ENCODE results near the gene LLGL2. TPM values are rescaled to one million over a fixed set of nuclear protein-coding genes. Genes with fewer than 3 reads are reported as not detected.

The LLGL2 gene
- polyA plus RNA-seq, 1 donor, result 149 TPM

DNA sequence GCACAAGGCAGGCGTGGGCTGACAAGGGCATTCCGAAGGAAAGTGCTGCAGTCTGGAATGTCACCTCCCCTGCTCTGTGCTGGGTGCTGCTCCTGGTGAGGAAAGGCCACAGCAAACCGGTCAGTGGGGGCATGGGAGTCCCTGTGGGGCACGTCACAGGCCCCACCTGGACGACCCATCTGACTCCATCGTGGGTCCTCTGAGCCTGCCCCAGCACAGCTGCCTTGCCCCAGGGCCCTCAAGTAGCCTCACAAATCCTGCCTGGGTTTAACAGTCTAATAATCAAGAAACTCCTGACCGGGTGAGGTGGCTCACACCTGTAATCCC is 59.3 kb downstream of the LLGL2 start:
- Histone ChIP-seq H3K36me3 (ENCODE audit: control insufficient read depth, insufficient read depth, low read length) (no peaks in the 10 kb centered on the region), H3K4me3 (ENCODE audit: low read length) (no peak overlapping the region), H3K27me3 (ENCODE audit: control insufficient read depth, insufficient read depth, low read length) (no peaks in the 10 kb centered on the region), H3K9me3 (ENCODE audit: control insufficient read depth, low read depth, low read length) (peaks cover 9% of the 10 kb centered on the region), H3K27ac (ENCODE audit: low read length) (no peak overlapping the region), H3K4me1 (ENCODE audit: control insufficient read depth, insufficient read depth, low read length) (peaks cover 12% of the 10 kb centered on the region)
- no CpG with 5 or more reads among the region's 7 CpGs for WGBS (ENCODE audit: insufficient coverage, low lambda C conversion rate)
- no peak for DNase-seq

GRCh38 chr17:75587675-75588595 is 62.4 kb downstream of the LLGL2 start, which contains the start of gene MYO15B:
Gene MYO15B (plus strand): TSS chr17:75587800. CDS start chr17:75588058, 258 bp downstream.
- peaks cover 14% of the 10 kb centered on the region for H3K4me1 ChIP-seq (ENCODE audit: control insufficient read depth, insufficient read depth, low read length)
- peak within 1 kb of the TSS; percentile 65 for H3K4me3 ChIP-seq (ENCODE audit: low read length)
- peak within 1 kb of the TSS; percentile 81 for H3K27ac ChIP-seq (ENCODE audit: low read length)
- no CpG with 5 or more reads among the region's 82 CpGs for WGBS (ENCODE audit: insufficient coverage, low lambda C conversion rate)
- H3K9me3 ChIP-seq (ENCODE audit: control insufficient read depth, low read depth, low read length), result peaks cover 5% of the 10 kb centered on the region
- H3K27me3 ChIP-seq (ENCODE audit: control insufficient read depth, insufficient read depth, low read length), result no peaks in the 10 kb centered on the region
- peak; percentile 48 to 79 for DNase-seq
- H3K36me3 ChIP-seq (ENCODE audit: control insufficient read depth, insufficient read depth, low read length), result no peaks in the 10 kb centered on the region

DNA sequence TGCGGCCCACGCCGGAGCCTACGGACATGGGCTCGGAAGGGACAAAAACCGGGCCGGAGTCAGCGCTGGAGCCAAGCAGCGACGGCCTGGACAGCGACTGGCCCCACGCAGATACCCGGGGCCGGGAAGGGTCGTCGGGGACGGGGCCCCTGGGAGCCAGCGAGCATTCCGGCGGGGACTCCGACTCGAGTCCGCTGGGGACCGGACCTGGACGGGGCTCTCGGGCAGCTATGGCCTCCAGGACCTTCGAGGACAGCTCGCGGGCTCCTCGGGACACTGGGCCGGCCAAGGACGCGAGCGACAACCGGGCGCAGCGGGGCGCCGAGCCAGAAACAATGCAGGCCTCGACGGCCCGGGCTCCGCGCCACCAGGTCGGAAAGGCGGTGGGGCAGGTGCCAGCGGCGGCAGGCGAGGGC is 63.1 kb downstream of the LLGL2 start:
- Histone ChIP-seq H3K27ac (ENCODE audit: low read length) (peak overlapping the region; percentile 81), H3K9me3 (ENCODE audit: control insufficient read depth, low read depth, low read length) (peaks cover 5% of the 10 kb centered on the region), H3K4me1 (ENCODE audit: control insufficient read depth, insufficient read depth, low read length) (peaks cover 14% of the 10 kb centered on the region), H3K36me3 (ENCODE audit: control insufficient read depth, insufficient read depth, low read length) (no peaks in the 10 kb centered on the region), H3K4me3 (ENCODE audit: low read length) (peak overlapping the region; percentile 65), H3K27me3 (ENCODE audit: control insufficient read depth, insufficient read depth, low read length) (no peaks in the 10 kb centered on the region)
- WGBS (ENCODE audit: insufficient coverage, low lambda C conversion rate), result no CpG with 5 or more reads among the region's 49 CpGs
- no peak for DNase-seq

- Histone ChIP-seq H3K4me1 (ENCODE audit: control insufficient read depth, insufficient read depth, low read length) (peaks cover 14% of the 10 kb centered on the region), H3K36me3 (ENCODE audit: control insufficient read depth, insufficient read depth, low read length) (no peaks in the 10 kb centered on the region), H3K27ac (ENCODE audit: low read length) (peak overlapping the region; percentile 81), H3K4me3 (ENCODE audit: low read length) (peak overlapping the region; percentile 68), H3K27me3 (ENCODE audit: control insufficient read depth, insufficient read depth, low read length) (no peaks in the 10 kb centered on the region), H3K9me3 (ENCODE audit: control insufficient read depth, low read depth, low read length) (peaks cover 5% of the 10 kb centered on the region)
- no CpG with 5 or more reads among the region's 100 CpGs for WGBS (ENCODE audit: insufficient coverage, low lambda C conversion rate)
- DNase-seq, result peak; percentile 86 to 90
Measured at GRCh38 chr17:75589012-75589918, 63.8 kb downstream of the LLGL2 start.

GRCh38 chr17:75589919-75590303 is 64.4 kb downstream of the LLGL2 start:
- peaks cover 5% of the 10 kb centered on the region for H3K9me3 ChIP-seq (ENCODE audit: control insufficient read depth, low read depth, low read length)
- no peaks in the 10 kb centered on the region for H3K36me3 ChIP-seq (ENCODE audit: control insufficient read depth, insufficient read depth, low read length)
- DNase-seq, result no peak
- peaks cover 14% of the 10 kb centered on the region for H3K4me1 ChIP-seq (ENCODE audit: control insufficient read depth, insufficient read depth, low read length)
- no peaks in the 10 kb centered on the region for H3K27me3 ChIP-seq (ENCODE audit: control insufficient read depth, insufficient read depth, low read length)
- H3K4me3 ChIP-seq (ENCODE audit: low read length), result peak overlapping the region; percentile 68
- no CpG with 5 or more reads among the region's 29 CpGs for WGBS (ENCODE audit: insufficient coverage, low lambda C conversion rate)
- no peak overlapping the region for H3K27ac ChIP-seq (ENCODE audit: low read length)

GRCh38 chr17:75590314-75590761 is 64.8 kb downstream of the LLGL2 start:
- H3K27ac ChIP-seq (ENCODE audit: low read length), result no peak overlapping the region
- no peak for DNase-seq
- H3K9me3 ChIP-seq (ENCODE audit: control insufficient read depth, low read depth, low read length), result peaks cover 5% of the 10 kb centered on the region
- H3K27me3 ChIP-seq (ENCODE audit: control insufficient read depth, insufficient read depth, low read length), result no peaks in the 10 kb centered on the region
- no CpG with 5 or more reads among the region's 8 CpGs for WGBS (ENCODE audit: insufficient coverage, low lambda C conversion rate)
- H3K4me1 ChIP-seq (ENCODE audit: control insufficient read depth, insufficient read depth, low read length), result peaks cover 14% of the 10 kb centered on the region
- no peaks in the 10 kb centered on the region for H3K36me3 ChIP-seq (ENCODE audit: control insufficient read depth, insufficient read depth, low read length)
- H3K4me3 ChIP-seq (ENCODE audit: low read length), result no peak overlapping the region

- no peak for DNase-seq
- H3K9me3 ChIP-seq (ENCODE audit: control insufficient read depth, low read depth, low read length), result peaks cover 5% of the 10 kb centered on the region
- no CpG with 5 or more reads among the region's 12 CpGs for WGBS (ENCODE audit: insufficient coverage, low lambda C conversion rate)
Measured at GRCh38 chr17:75590849-75591721, 65.6 kb downstream of the LLGL2 start.

DNA sequence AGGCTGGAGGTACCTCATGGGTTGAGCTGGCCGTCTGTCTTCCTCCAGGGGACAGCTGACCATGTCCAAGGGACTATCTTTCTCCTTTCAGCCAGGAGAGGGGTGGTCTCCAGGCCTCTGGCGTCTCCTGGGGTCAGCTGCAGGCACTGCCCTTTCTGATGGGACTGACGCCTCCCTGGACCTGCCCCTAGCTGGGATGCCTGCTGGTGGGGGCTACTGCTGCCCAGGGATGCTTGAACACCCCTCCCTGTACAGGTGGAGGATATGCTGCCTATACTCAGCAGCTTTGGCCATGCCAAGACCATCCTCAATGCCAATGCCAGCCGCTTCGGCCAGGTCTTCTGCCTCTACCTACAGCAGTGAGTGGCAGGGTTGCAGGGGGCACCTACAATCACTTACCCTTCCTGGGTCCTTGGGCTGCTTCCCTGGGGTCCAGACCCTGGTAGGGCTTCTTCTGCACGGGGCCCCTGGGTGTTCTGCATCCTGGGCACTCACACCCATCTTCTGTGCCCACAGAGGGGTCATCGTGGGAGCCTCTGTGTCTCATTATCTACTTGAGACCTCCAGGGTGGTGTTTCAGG is 66.3 kb downstream of the LLGL2 start:
- no peak for DNase-seq
- H3K27ac ChIP-seq (ENCODE audit: low read length), result no peak overlapping the region
- WGBS (ENCODE audit: insufficient coverage, low lambda C conversion rate), result no CpG with 5 or more reads among the region's 7 CpGs
- H3K4me1 ChIP-seq (ENCODE audit: control insufficient read depth, insufficient read depth, low read length), result peaks cover 14% of the 10 kb centered on the region
- no peaks in the 10 kb centered on the region for H3K27me3 ChIP-seq (ENCODE audit: control insufficient read depth, insufficient read depth, low read length)
- H3K9me3 ChIP-seq (ENCODE audit: control insufficient read depth, low read depth, low read length), result peaks cover 5% of the 10 kb centered on the region
- no peaks in the 10 kb centered on the region for H3K36me3 ChIP-seq (ENCODE audit: control insufficient read depth, insufficient read depth, low read length)
- H3K4me3 ChIP-seq (ENCODE audit: low read length), result no peak overlapping the region

More at GRCh38 chr17:75590849-75591721, 65.6 kb downstream of the LLGL2 start:
- H3K4me1 ChIP-seq (ENCODE audit: control insufficient read depth, insufficient read depth, low read length), result peaks cover 14% of the 10 kb centered on the region
- H3K27ac ChIP-seq (ENCODE audit: low read length), result no peak overlapping the region
- no peaks in the 10 kb centered on the region for H3K27me3 ChIP-seq (ENCODE audit: control insufficient read depth, insufficient read depth, low read length)
- H3K4me3 ChIP-seq (ENCODE audit: low read length), result no peak overlapping the region
- H3K36me3 ChIP-seq (ENCODE audit: control insufficient read depth, insufficient read depth, low read length), result no peaks in the 10 kb centered on the region

DNA sequence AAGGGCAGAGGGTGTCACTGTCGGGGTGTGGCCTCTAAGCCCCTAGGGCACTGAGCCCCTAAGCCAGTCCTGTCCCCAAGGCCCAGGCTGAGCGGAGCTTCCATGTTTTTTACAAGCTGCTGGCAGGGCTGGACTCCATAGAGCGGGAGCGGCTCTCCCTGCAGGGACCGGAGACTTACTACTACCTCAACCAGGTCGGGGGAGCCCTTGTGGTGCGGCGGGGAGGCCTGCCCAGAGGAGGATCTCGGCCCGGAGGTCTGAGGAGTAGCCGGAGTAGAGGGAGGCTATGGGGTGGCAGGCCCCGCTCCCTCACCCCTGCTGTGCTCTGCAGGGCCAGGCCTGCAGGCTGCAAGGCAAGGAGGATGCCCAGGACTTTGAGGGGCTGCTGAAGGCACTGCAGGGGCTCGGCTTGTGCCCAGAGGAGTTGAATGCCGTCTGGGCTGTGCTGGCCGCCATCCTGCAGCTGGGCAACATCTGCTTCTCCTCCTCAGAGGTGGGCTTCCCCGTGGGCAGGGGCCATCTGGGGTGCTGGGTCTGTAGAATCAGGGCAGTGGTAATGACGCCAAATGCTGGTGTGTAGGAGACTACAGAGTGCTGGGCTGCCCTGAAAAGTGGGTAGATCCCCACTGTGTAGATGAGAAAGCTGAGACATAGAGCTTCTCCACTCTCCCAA is 67.0 kb downstream of the LLGL2 start:
- peaks cover 10% of the 10 kb centered on the region for H3K4me1 ChIP-seq (ENCODE audit: control insufficient read depth, insufficient read depth, low read length)
- H3K36me3 ChIP-seq (ENCODE audit: control insufficient read depth, insufficient read depth, low read length), result no peaks in the 10 kb centered on the region
- no peaks in the 10 kb centered on the region for H3K27me3 ChIP-seq (ENCODE audit: control insufficient read depth, insufficient read depth, low read length)
- peaks cover 5% of the 10 kb centered on the region for H3K9me3 ChIP-seq (ENCODE audit: control insufficient read depth, low read depth, low read length)
- H3K4me3 ChIP-seq (ENCODE audit: low read length), result no peak overlapping the region
- H3K27ac ChIP-seq (ENCODE audit: low read length), result no peak overlapping the region
- WGBS (ENCODE audit: insufficient coverage, low lambda C conversion rate), result no CpG with 5 or more reads among the region's 17 CpGs
- no peak for DNase-seq

Measured in large intestine (tissue), 3 donors.